B cell (primary cell): ENCODE results near the gene METAP2. TPM values are rescaled to one million over a fixed set of nuclear protein-coding genes. Genes with fewer than 3 reads are reported as not detected.

Experiments
- ATAC-seq: fragments of 200-7000 bp; cut with Tn5 transposase; one replicate; pipeline ENCODE4 v1.10.0; 2021; ENCODE audit warnings: low read depth, mild to moderate bottlenecking, moderate number of reproducible peaks, moderate library complexity
- CTCF ChIA-PET: fragments of 350-600 bp; sonication (Branson Sonifier 250); formaldehyde crosslinking; loops from one replicate; lab custom pipeline; 2021; ENCODE audit warnings: antibody characterized with exemption, inconsistent platforms; lab: Charles Lee
- POLR2A ChIA-PET: fragments of 350-600 bp; sonication (Branson Sonifier 250); formaldehyde crosslinking; loops from one replicate; lab custom pipeline; 2021; ENCODE audit warnings: antibody characterized with exemption; lab: Charles Lee
- DNase-seq: peaks from one replicate; pipeline ENCODE4 v3.0.0; 2013
- H2AFZ ChIP-seq: 2 replicates; pipeline ENCODE4 v1.6.1; 2012; ENCODE audit warnings: mild to moderate bottlenecking, low read depth, low read length; ENCODE audit not compliant: insufficient read depth, poor library complexity, severe bottlenecking
- H3K27ac ChIP-seq, 2 donors: 1 replicate in 1 of 2; 2 replicates in 1 of 2; pipeline ENCODE4 v1.5.1; 2012 to 2013; ENCODE audit warnings: low read length in 2 of 2, mild to moderate bottlenecking in 2 of 2, moderate library complexity in 1 of 2
- H3K27me3 ChIP-seq, 4 experiments: fragments of 200-600 bp in 1 of 4; sonication (generic) in 1 of 4; replicated peaks in 1 of 4; 1 replicate in 2 of 4; 2 replicates in 2 of 4; pipeline versions ENCODE4 v1.6.1 to v1.7.0; 2013 to 2016; ENCODE audit warnings: low read length in 3 of 4, mild to moderate bottlenecking in 2 of 4, mixed read lengths in 1 of 4, moderate library complexity in 1 of 4; ENCODE audit not compliant: insufficient read depth in 4 of 4, control insufficient read depth in 3 of 4; ENCODE audit errors: control extremely low read depth in 1 of 4
- H3K36me3 ChIP-seq, 2 experiments: replicated peaks in 1 of 2; 1 replicate in 1 of 2; 2 replicates in 1 of 2; pipeline versions ENCODE4 v1.6.1 to v1.7.1; 2013; ENCODE audit warnings: low read length in 1 of 2; ENCODE audit not compliant: insufficient read depth in 2 of 2, control insufficient read depth in 1 of 2; ENCODE audit errors: control extremely low read depth in 1 of 2, extremely low read depth in 1 of 2
- H3K4me1 ChIP-seq, 2 donors: fragments of 200-600 bp in 1 of 2; sonication (generic) in 1 of 2; 1 replicate in 1 of 2; 2 replicates in 1 of 2; pipeline versions ENCODE4 v1.5.1 to v1.6.1; 2013 to 2017; ENCODE audit warnings: low read length in 2 of 2; ENCODE audit not compliant: control insufficient read depth in 2 of 2, insufficient read depth in 2 of 2
- H3K4me2 ChIP-seq: replicated peaks from 2 replicates; pipeline ENCODE3; 2012; ENCODE audit warnings: mild to moderate bottlenecking, low read depth, low read length; ENCODE audit not compliant: poor library complexity, severe bottlenecking
- H3K4me3 ChIP-seq, 5 experiments: fragments of 200-600 bp in 1 of 5; sonication (generic) in 1 of 5; 1 replicate in 3 of 5; 2 replicates in 2 of 5; pipeline versions ENCODE4 v1.5.1 to v1.7.0; 2011 to 2016; ENCODE audit warnings: low read length in 4 of 5, mild to moderate bottlenecking in 4 of 5, low read depth in 2 of 5, control low read depth in 1 of 5, moderate library complexity in 1 of 5; ENCODE audit not compliant: insufficient read depth in 1 of 5; ENCODE audit errors: control extremely low read depth in 1 of 5, extremely low read depth in 1 of 5
- H3K79me2 ChIP-seq: fragments of 200-600 bp; sonication (generic); one replicate; pipeline ENCODE4 v1.6.0; 2016; ENCODE audit warnings: low read length; ENCODE audit not compliant: control insufficient read depth, insufficient read depth
- H3K9ac ChIP-seq: fragments of 200-600 bp; sonication (generic); 2 replicates; pipeline ENCODE4 v1.6.1; 2017; ENCODE audit warnings: mild to moderate bottlenecking, low read length, moderate library complexity
- H3K9me3 ChIP-seq, 3 donors: one replicate each; pipeline versions ENCODE4 v1.6.1 to v1.7.1; 2013; ENCODE audit warnings: low read length in 2 of 3; ENCODE audit not compliant: control insufficient read depth in 2 of 3, insufficient read depth in 1 of 3; ENCODE audit errors: control extremely low read depth in 1 of 3
- H4K20me1 ChIP-seq: 2 replicates; pipeline ENCODE4 v1.6.0; 2012; ENCODE audit warnings: mild to moderate bottlenecking, low read length; ENCODE audit not compliant: insufficient read depth, control insufficient read depth, poor library complexity, severe bottlenecking
- H3K27ac Mint-ChIP-seq: one replicate; pipeline ENCODE4 v1.8.0; 2021; ENCODE audit warnings: mixed read lengths
- H3K27me3 Mint-ChIP-seq: one replicate; pipeline ENCODE4 v1.8.0; 2021; ENCODE audit warnings: mixed read lengths
- H3K4me1 Mint-ChIP-seq: one replicate; pipeline ENCODE4 v1.8.0; 2021; ENCODE audit warnings: mixed read lengths
- H3K4me3 Mint-ChIP-seq: one replicate; pipeline ENCODE4 v1.8.0; 2021; ENCODE audit warnings: mixed read lengths
- H3K9me3 Mint-ChIP-seq: one replicate; pipeline ENCODE4 v1.8.0; 2022; ENCODE audit warnings: mixed read lengths; ENCODE audit not compliant: insufficient read depth
- CTCF ChIP-seq: fragments of 200-600 bp; IDR thresholded peaks from one replicate; pipeline ENCODE4 v1.8.0; 2022; ENCODE audit warnings: antibody characterized with exemption, mild to moderate bottlenecking
- EZH2 ChIP-seq: IDR thresholded peaks from 2 replicates; pipeline ENCODE4 v1.6.1; 2012; ENCODE audit warnings: borderline replicate concordance, low read depth, mild to moderate bottlenecking, moderate library complexity, low read length; ENCODE audit not compliant: insufficient read depth, poor library complexity, severe bottlenecking
- WGBS: methylation state at CpG from one replicate; pipeline ENCODE4 v1.1.5; 2013; ENCODE audit warnings: missing lambda C conversion rate; ENCODE audit not compliant: insufficient coverage; 5-methylcytosine and 5-hydroxymethylcytosine counted together
- intact Hi-C: fragments of 100-400 bp; cut with micrococcal nuclease; formaldehyde crosslinking; loops from one replicate; pipeline ENCODE4 v1.10.0; 2022
- polyA plus RNA-seq: library from polyadenylated mRNA; depleted of rRNA; stranded (reverse); fragments of >200 nt; gene quantifications from 2 replicates; pipeline ENCODE4 v1.2.3, GENCODE V29; 2012
- total RNA-seq, 2 donors: library from RNA; stranded (reverse); fragments of 120-200 nt in 1 of 2; gene quantifications; 1 replicate in 1 of 2; 2 replicates in 1 of 2; pipeline versions ENCODE4 v1.2.3 to v1.2.4, GENCODE V29; 2013 to 2022

Gene METAP2
- total and polyA plus RNA-seq, 2 donors (not counting 1 experiment from before 2014, with no cell fraction given), result 15.3 to 49.9 TPM

- POLR2A ChIA-PET, result no interaction called here
- no peak overlapping the region for H2AFZ ChIP-seq
- H3K27ac Mint-ChIP-seq, result no peak overlapping the region
- no peak for TF ChIP-seq CTCF
- TF ChIP-seq EZH2, result no peak
- H3K9me3 ChIP-seq, result no peaks in the 10 kb centered on the region
- no peak for ATAC-seq
- DNase-seq, result no peak
- H3K4me2 ChIP-seq, result no peak overlapping the region
- H3K4me1 Mint-ChIP-seq, result peaks cover 22% of the 10 kb centered on the region
- H3K4me1 ChIP-seq, result peaks cover 0 to 12% of the 10 kb centered on the region in 2 donors
- no peak overlapping the region for H3K4me3 Mint-ChIP-seq
- H3K27ac ChIP-seq, result no peak overlapping the region
- peaks cover 19% of the 10 kb centered on the region for H4K20me1 ChIP-seq
- peaks cover 9 to 25% of the 10 kb centered on the region in 2 experiments for H3K36me3 ChIP-seq
- H3K9me3 Mint-ChIP-seq, result no peaks in the 10 kb centered on the region
- H3K4me3 ChIP-seq, result no peak overlapping the region
- no peaks in the 10 kb centered on the region for H3K27me3 ChIP-seq
- intact Hi-C loops, result loop anchor here (10.0 kb wide), 1 partner anchor 200 kb away; no protein-coding TSS in a partner anchor
- H3K79me2 ChIP-seq, result peaks cover 19% of the 10 kb centered on the region
- H3K9ac ChIP-seq, result no peak overlapping the region
- CTCF ChIA-PET, result no interaction called here
- H3K27me3 Mint-ChIP-seq, result no peaks in the 10 kb centered on the region
Measured at GRCh38 chr12:95484524-95484923, 10.6 kb downstream of the METAP2 start.

- H3K27ac Mint-ChIP-seq, result no peak overlapping the region
- DNase-seq, result no peak
- no peak overlapping the region for H3K4me3 Mint-ChIP-seq
- H3K27ac ChIP-seq, result no peak overlapping the region
- H2AFZ ChIP-seq, result no peak overlapping the region
- no peak overlapping the region for H3K4me2 ChIP-seq
- peaks cover 2% of the 10 kb centered on the region for H3K79me2 ChIP-seq
- WGBS, result no CpG with 5 or more reads among the region's 2 CpGs
- ChIA-PET POLR2A (no interaction called here), CTCF (interaction anchor here (1.3 to 1.5 kb wide), 2 partner anchors 47 to 370 kb away, joined by 3 to 4 read pairs; no protein-coding TSS in a partner anchor)
- peaks cover 11% of the 10 kb centered on the region for H4K20me1 ChIP-seq
- H3K4me3 ChIP-seq, result no peak overlapping the region
- intact Hi-C loops, result loop anchor here (10.0 kb wide), 1 partner anchor 202 kb away; no protein-coding TSS in a partner anchor
- H3K9me3 ChIP-seq, result no peaks in the 10 kb centered on the region
- ATAC-seq, result no peak
- peaks cover 8 to 25% of the 10 kb centered on the region in 2 experiments for H3K36me3 ChIP-seq
- H3K9ac ChIP-seq, result no peak overlapping the region
- H3K4me1 ChIP-seq, result no peaks in the 10 kb centered on the region
- no peaks in the 10 kb centered on the region for H3K27me3 ChIP-seq
- peaks cover 3% of the 10 kb centered on the region for H3K4me1 Mint-ChIP-seq
- H3K9me3 Mint-ChIP-seq, result no peaks in the 10 kb centered on the region
- TF ChIP-seq EZH2 (no peak), CTCF (no peak)
- no peaks in the 10 kb centered on the region for H3K27me3 Mint-ChIP-seq
Measured at GRCh38 chr12:95487024-95487423, 13.1 kb downstream of the METAP2 start.
